ENCODE measurements around the gene TPCN2. TPM values are rescaled to one million over a fixed set of nuclear protein-coding genes. Genes with fewer than 3 reads are reported as not detected.

TPCN2 gene
- total and polyA plus RNA-seq, 2 of the 4 experiments (the other 2 are of a cell fraction) = 3.4 to 8.0 TPM

Small RNA genes lying within 50 kb of the gene (microRNA-seq; reads per million reads assigned to microRNA genes)
- 0.37 to 32.0 reads per million in 2 experiments for gene MIR3164 (ENCODE audit: insufficient read depth in 1 of 2, insufficient read length in 1 of 2, unreplicated experiment in 1 of 2)

Small RNA genes lying within 50 kb of the gene (small RNA-seq; reads per million reads assigned to genes)
- 0 to 1.4 (median 0.76) reads per million in 5 experiments for gene MIR3164

Other genes starting within 250 kb of the TPCN2 start
- 18.6 and 21.3 TPM in 2 replicates for gene CPT1A, start 207.0 kb upstream of the TPCN2 start, total RNA-seq (2012; rRNA removed)
- 12.8 and 15.4 TPM in 2 replicates for gene CPT1A, start 207.0 kb upstream of the TPCN2 start, polyA plus RNA-seq (2012; rRNA removed)
- gene MRPL21, start 145.1 kb upstream of the TPCN2 start, total RNA-seq (2012; rRNA removed) = 19.2 and 21.7 TPM in 2 replicates
- gene MRPL21, start 145.1 kb upstream of the TPCN2 start, polyA plus RNA-seq (2012; rRNA removed) = 26.3 and 29.6 TPM in 2 replicates
- 3.9 and 4.5 TPM in 2 replicates for gene IGHMBP2, start 145.0 kb upstream of the TPCN2 start, total RNA-seq (2012; rRNA removed)
- 11.1 and 11.3 TPM in 2 replicates for gene IGHMBP2, start 145.0 kb upstream of the TPCN2 start, polyA plus RNA-seq (2012; rRNA removed)
- gene MRGPRD, start 67.9 kb upstream of the TPCN2 start, total RNA-seq (2012; rRNA removed) = not detected in 2 replicates
- not detected in 2 replicates for gene MRGPRD, start 67.9 kb upstream of the TPCN2 start, polyA plus RNA-seq (2012; rRNA removed)
- 5.8 and 6.3 TPM in 2 replicates for gene MRGPRF, start 35.7 kb upstream of the TPCN2 start, total RNA-seq (2012; rRNA removed)
- 27.3 and 28.8 TPM in 2 replicates for gene MRGPRF, start 35.7 kb upstream of the TPCN2 start, polyA plus RNA-seq (2012; rRNA removed)
- under 0.01 and 0.28 TPM in 2 replicates for gene SMIM38, start 107.0 kb downstream of the TPCN2 start, total RNA-seq (2012; rRNA removed)
- 0.05 and 0.07 TPM in 2 replicates for gene SMIM38, start 107.0 kb downstream of the TPCN2 start, polyA plus RNA-seq (2012; rRNA removed)
- gene MYEOV, start 245.2 kb downstream of the TPCN2 start, total RNA-seq (2012; rRNA removed) = 6.1 and 6.8 TPM in 2 replicates
- 5.8 and 12.5 TPM in 2 replicates for gene MYEOV, start 245.2 kb downstream of the TPCN2 start, polyA plus RNA-seq (2012; rRNA removed)

Data from IMR-90 (cell line).